HG03575 (cell line): ENCODE data around the gene TSPAN9.

ENCODE experiments used
- ATAC-seq: cut with Tn5 transposase; IDR thresholded peaks from one replicate; pipeline ENCODE4 v1.9.1; 2021; ENCODE audit not compliant: unreplicated experiment, insufficient number of reproducible peaks, low FRiP score; ENCODE audit errors: extremely low read depth

Gene TSPAN9

DNA sequence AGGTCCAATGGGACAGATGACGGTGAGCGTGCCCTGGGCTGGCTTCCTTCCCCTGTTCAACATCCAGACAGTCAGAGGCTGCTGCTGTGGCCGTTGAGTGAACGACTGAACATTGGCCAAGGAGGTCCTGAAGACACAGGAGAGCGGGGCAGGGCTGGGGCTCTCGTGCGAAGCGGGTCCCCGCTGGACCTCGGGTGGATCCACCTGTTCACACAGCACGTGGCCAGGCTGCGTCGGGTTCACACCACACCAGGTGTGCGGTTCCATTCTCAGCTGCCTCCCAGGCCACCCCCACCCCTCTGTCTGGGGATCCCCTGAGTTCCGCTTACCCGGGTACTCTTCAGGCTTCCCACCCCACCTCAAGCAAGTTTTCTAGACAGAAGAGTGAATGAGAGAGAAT lies 214.8 kb downstream of the TSPAN9 start:
- no peak for ATAC-seq

DNA sequence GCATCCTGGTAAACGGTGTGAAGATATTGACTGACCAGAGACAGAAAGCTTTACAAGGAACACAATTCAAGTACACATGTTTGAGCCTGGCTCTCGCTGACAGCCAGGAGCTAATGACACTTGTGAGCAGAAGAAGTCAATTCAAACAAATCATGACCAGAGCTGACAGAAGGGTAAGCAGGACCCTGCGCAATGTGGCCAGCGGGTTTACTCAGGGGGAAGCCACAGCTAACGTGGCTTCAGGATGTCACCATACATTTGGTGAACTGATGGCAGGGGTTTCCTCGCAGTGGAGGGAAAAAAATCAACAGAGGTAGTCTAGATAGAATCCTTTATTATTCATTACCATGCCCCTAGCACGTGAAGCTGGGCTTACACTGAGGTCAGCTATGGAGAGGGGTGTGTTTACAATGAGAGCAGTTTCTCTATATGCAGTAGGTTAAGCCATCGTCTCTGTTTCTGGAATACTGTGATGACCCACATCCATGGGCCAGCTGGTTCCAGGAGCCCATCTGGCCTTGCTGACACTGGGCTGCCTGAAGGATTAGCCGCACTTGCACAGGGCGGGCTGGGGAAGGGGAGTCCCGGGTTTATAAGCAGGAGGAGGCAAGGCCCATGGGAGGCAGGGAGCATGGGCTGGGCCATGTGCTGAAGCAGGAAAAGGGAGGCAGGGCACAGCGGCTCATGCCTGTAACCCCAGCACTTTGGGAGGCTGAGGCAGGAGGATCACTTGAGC lies 215.7 kb downstream of the TSPAN9 start:
- no peak for ATAC-seq

DNA sequence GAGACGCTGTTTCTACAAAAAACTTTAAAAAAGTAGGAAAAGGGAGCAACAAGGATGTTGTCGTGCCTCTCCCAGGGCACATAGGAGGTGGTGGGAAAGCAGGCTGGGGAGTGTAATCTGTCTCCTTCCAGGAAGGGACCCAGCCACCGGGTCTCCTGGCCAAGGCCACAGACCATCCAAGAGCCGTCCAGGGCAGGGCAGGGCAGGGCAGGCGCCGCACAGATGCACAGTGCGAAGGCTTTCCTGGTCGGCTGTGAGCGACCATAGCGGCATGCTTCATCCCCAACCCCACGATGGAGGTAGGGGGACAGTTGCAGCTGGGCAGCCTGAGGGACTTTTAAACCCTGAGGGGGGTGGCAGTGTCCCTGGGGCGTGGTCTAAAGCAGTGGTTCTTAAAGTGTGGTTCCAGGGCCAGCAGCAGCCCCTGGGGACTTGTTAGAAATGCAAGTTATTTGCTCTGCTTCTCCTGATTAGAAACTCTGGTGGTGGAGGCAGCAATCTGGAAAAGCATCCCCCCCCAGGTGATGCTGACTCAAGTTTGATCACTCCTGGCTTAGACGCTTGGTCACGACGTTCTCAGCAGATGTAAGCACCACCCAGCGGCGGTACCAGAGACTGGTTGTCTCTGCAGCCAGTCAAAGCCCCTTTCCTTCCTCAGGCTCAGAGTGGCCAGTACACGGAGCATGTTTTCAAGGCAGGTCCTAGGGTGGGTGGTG lies 216.4 kb downstream of the TSPAN9 start:
- ATAC-seq, result no peak

DNA sequence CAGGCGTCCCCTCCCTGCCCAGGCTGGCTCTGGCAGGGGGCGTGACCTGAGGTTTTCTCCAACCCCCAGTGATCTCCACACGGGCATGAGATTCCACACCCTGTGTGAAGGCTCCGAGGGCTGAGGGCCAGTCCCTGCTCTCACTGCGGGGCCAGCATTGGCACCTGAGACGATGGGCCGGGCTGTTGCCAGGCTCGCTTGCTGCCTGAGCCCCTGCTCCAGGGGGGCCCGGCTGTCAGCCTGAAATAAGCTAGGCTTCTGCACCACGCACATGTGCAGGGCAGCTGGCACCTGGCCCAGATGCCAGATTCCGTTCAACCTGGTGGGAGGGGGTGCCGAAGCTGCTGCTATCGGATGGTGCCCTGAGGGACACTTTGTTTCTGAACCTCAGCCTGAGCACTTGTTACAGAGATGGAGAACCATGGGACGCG lies 217.3 kb downstream of the TSPAN9 start:
- no peak for ATAC-seq

DNA sequence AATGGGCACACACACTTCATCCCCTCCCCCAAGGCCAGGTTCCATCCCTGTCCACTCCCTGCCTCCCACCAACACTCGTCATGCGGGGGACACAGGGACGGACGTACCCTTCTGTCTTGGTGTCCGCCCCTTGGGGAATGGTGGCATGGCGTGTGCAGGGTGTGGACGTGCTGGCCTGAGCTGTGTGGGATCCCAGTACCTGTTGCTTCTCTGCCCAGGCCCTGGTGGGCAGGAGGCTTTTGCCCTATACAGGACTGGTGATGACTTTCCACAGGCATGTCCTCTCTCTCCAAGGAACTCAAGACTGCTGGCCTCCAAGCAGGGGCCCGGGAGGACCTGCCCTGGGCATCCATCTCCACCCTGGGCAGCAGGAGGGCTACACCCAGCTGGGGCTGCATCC lies 218.0 kb downstream of the TSPAN9 start:
- ATAC-seq, result no peak

DNA sequence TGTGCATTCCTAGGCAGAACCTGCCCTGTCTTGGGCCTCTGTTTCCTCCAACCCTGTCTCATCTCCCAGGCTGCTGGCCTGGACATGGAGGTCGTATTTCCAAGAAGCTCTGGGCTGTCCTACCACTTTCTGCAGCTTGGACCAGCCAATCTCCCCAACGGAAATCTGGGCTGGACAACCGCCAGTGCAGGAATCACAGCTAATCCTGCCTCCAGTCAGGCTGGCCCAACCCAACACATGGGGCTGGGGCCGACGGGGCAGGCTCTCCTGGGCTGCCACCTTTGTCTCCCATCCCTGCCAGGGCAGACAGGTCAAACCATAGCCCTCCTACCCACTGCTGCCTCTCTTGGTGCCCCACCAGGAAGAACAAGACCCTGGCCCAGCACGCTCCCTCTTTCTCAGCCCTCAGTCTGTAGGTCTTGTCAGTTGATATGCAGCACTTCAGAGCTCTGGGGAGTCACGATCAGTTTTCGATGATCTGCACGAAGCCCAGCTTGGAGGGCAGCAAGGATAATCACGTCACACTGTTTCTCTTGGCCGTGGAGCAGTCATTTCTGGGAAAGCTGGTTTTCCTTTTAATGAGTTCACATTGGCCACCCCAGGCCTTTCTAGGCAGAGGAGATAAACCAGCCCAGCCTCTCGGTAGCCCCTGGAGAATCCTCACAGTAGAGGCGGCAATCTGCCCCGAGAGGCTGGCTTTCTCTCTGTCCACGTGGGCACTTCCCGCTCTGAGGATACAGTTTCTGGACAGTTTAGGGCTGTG lies 218.6 kb downstream of the TSPAN9 start:
- no peak for ATAC-seq

DNA sequence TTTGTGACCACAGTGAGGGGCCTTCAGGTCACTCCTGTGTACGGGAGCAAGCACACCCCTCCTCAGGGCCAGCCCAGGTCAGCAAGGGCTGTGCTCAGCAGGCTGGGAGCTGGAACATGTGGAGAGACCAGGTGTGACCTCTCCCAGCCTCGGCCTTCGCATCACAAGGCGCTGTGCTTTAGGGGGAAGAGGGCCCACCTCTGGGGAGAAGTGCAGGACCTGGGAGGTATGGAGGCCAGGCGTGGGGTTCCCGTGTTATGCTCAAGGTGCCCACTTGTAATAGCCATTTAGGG lies 219.2 kb downstream of the TSPAN9 start:
- ATAC-seq, result no peak

DNA sequence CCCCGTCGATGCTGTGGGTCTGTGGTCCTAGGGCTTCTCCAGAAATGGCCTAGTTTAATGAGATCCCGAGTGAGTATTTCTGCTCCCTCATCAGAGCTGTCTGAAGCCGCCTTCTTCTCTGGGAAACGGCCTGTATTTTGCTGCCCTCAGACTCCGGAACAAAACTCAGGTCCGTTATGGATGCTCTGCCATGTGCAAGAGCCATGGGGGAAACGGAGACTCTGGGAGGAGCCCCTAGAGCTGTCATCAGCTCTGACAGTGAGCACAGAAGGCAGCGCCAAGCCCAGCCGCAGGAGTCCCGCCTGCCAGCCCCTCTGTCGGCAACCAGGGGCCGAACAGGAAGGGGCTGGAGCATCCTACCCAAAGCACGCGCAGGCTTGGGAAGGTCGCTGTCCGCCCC lies 221.4 kb downstream of the TSPAN9 start:
- no peak for ATAC-seq

DNA sequence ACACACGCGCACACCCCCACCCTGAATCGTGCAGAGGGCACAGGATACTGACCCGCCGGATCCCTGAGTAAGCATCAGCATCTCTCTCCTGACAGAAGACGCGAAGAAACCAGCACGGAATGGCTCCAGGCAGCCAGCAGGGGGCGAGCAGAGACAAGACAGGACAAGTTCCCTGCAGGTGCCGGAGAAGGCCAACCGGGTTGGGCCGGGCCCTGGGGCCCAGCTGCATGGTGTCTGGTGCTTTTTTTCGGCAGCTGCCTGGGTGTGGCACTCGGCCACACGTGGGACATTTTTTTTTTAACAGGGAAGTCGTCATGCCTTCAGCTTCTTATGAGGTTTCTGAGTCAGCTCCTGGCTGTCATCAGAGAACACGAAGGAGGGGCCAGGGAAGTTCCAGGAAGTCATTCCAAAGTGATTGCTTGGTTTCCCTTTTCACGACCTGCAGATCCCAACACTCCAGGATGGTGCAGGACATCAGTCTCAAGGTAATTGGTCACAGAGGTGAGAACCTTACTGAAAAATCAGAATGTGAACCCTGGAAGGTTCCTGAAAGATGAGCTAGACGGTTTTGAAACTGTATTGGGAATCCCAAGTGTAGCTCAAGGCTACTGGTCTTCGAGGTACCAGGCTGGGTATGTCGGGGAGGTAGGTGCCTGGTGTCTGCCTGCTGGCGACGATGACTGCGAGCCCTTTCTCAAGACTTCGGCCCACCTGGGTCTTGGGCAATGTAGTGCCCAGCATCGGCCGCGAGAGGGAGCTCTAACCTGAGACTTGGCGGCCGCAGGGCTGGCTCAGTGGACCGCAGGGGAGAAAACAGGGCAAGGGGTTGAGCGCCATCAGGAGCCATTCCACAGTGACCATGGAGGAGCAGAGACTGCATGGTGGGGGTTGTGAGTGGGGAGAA lies 223.0 kb downstream of the TSPAN9 start:
- ATAC-seq, result no peak

DNA sequence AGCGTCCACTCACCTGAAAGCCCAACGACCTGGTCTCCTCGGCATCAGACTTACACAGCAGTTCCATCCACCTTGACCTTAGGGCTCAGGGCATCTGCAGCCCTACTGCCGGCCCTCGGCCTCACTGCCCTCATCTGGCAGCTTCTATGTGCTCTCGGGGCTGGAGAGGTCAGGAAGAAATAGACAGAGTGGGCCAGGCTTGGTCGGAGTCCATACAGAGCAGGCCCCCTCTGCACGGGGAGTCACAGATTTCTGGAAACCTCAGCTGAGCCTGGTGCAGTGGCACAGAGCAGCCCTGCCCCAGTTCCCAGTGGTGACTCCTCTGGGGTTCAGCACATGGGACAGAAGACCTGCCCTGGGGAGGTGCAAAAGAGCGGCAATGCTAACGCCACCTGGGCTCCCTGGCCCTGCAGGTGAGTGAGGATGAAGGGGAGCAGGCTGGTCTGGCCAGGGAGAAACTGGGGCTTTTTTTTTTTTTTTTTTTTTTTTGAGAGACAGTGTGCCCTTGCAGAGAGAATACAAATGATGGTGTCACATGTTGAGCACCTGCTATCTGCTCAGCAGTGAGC lies 223.7 kb downstream of the TSPAN9 start:
- ATAC-seq, result no peak

DNA sequence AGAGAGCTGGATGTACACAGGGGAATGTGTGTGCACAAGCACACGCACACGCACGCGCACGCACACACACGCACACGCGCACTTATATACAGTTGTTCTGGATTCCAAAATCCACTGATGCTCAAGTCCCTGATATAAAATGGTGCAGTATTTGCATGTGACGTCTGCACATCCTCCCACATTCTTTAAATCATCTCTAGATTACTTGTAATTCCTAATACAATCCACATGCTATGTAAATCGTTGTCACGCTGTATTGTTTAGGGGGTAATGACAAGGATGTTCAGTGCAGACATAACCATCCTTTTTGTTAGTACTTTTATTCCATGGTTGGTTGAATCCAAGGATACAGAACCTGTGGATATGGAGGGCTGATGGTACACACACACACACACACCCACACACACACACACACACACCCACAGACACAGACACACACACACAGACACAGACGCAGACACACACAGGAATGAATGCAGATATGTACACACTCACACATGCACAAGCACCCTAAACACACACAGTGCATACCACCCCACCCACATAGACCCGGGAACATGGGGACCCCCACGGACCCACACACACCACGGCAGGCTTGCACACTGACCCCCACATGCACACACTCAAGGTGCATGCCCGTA lies 225.3 kb downstream of the TSPAN9 start:
- no peak for ATAC-seq

DNA sequence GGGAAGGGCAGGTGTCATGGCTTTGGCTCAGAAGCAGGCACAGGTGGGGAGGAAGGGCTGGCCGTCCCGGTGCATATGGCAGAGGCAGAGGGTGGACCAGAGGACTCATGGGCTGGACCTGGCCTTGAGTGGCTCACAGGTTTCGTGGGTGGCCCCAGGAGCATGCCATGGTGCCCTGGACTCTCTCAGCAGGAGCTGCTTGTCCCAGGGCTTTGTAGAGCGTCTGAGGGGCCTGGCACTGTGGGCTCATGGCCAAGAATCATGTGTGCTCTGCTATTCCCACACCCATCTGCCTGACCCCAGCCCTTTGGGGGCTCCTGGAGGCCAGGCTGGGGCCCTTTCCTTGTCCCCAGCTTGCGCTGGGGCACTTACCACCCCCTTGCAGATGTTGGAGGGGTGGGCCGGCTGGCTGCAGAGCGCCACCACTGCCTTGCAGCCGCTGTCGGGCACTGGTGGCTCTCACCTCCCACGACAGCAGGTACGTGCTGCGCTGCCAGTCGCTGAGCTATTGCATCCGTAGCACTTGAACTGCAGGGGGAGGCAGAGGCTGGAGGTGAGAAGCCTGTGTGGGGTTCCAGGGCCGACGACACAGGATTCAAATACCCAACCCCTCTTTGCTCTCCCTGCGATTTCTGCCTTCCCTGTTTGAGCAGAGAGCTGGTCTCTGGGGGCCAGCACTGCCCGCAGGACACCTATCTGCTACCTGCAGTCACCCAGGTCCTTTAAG lies 226.4 kb downstream of the TSPAN9 start:
- ATAC-seq, result no peak

DNA sequence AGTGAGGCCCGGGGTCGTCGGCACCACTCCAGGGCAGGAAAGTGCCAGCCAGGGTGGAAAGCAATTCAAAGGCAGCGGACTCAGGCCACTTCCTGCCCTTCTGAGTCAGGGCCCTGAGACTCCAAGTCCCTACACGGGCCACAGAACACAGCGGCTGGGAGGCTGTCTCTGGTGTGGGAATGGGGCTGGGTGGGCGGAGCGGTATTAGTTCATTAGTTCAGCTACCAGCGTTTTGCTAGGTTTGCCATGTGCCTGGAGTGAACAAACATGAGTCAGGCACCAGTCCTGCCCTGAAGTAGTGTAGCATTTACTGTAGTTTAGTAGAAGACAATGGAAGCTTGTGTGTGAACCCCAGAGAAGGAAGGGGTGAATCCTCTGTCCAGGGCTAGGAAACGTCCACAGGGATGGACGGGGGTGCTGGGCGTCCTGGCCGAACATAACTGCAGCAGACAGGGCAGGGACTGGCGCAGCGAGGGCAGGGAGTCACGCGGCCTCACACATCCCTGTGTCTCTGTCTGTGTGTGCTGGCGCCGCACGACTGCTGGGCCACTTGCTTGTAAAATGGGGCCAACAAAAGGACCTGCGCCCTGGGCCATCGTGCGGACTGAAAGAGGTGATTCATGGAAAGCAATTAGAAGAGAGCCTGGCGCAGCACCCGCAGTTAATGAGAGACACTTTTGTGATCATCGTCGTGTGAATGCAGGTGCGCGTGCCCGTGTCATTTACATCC lies 227.4 kb downstream of the TSPAN9 start:
- no peak for ATAC-seq

DNA sequence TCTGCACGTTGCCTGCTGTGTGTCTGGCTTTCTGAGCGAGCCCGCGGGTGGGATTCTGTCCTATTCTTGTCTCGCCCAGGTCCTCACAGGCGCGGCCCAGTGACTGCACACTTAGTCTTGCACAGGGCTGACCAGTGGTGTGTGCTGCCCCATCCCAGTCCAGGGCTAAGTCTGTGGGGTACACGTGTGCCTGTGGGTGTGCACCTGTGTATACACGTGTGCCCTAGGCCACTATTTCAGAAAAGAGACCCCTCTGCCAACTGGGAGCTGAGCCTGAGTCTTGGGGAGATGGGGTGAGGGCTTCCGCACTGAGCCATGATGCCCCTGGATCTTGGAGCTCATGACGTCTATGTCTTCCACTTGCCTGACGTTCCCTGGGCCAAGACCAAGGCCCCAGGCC lies 228.3 kb downstream of the TSPAN9 start:
- ATAC-seq, result no peak

DNA sequence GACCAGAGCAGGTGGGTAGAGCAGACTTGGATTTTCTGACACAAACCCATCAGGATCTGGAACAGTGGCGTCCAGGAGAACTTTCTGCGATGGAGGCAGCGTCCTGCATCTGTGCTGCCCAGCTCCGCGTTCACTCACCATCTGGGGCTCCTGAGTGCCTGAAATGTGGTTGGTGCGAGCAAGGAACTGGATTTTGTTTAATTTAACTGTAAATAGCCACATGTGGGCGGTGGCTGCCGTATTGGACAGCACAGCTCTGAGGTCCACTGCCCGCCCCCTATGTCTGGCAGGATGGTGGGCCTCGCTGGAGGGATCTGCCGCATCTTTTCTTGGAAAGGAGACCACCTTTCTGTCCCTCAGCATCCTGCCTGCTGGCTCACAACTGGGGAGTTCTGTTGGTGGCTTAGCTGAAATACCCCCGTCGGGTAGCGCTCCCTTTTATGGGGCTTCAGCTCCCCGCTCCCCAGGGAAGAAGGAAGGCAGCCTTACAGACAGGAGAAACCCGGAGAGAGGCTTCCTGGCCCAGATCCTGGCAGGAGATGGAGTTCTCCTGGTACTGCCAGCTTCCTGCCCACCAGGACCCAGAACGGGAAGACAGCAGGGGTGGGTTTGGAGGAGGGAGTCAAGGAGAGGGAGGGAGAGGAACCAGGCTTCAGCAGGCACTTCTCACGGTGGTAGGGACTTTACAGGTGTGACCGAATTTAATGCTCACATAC lies 228.9 kb downstream of the TSPAN9 start:
- no peak for ATAC-seq

DNA sequence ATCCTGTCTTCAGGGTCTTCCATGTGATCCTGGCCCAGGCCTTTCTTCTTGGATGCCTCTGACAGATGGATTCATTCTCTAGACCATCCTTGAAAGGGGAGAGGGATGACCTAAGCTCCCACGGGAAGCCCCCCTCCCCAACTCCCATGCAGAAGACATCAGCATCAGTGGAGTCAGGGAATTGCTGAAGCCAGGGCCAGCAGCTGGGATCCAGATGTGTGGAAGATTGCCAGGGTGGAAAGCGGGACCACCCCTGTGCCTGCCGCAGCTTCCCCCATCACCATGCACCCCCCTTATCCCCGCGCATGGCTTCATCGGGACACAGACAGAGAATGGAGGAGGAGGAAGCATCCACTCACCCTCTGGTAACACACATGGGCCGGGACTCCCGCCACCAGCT lies 230.2 kb downstream of the TSPAN9 start:
- ATAC-seq, result no peak

DNA sequence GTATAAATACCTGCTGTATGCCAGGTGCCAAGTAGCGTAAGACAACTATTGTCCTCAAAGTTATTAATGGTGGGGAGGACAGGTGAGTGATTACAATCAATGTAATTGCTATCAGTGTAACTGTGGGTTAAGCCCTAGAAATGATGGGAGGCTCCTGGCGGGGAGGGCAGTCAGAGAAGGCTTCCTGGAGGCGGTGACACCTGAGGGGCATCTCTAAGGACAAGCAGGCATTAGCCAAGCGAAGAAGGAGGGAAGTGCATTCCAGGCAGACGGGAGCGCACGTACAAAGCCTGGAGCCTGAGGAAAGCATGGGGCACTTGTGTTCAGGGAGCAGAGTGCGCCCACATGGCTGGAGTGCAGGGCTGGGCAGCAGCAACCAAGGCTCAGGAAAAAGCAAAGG lies 230.9 kb downstream of the TSPAN9 start:
- ATAC-seq, result no peak
